ENCODE measurements around the gene PADI3.
"Not testable (repeated sequence)": the region's sequence is repeated elsewhere in the genome, so short reads cannot be mapped to it uniquely, and the experiment has no call there.

GRCh38 chr1:17241780-17242074 is 7.2 kb upstream of the PADI3 start:
- not testable (repeated sequence) for TF ChIP-seq BHLHE40 (IDR thresholded peaks at IDR 0.05; ENCODE audit: borderline replicate concordance); ARNT (IDR thresholded peaks at IDR 0.05); PKNOX1 (IDR thresholded peaks at IDR 0.05); SP1 (IDR thresholded peaks at IDR 0.05); FOXK2 (IDR thresholded peaks at IDR 0.05); NFRKB (IDR thresholded peaks at IDR 0.05); L3MBTL2 (conservative IDR thresholded peaks at IDR 0.05); ELF4 (IDR thresholded peaks at IDR 0.05); HDGF (IDR thresholded peaks at IDR 0.05; ENCODE audit: borderline replicate concordance); FOXM1 (IDR thresholded peaks at IDR 0.05; ENCODE audit: borderline replicate concordance); TARDBP (IDR thresholded peaks at IDR 0.05); FOXA1 (IDR thresholded peaks at IDR 0.05)

All from HEK293T (cell line).